B cell (primary cell): ENCODE data around the gene SHROOM2. TPM values are rescaled to one million over a fixed set of nuclear protein-coding genes. Genes with fewer than 3 reads are reported as not detected.

Experiments
- ATAC-seq: fragments of 200-7000 bp; cut with Tn5 transposase; one replicate; pipeline ENCODE4 v1.10.0; 2021; ENCODE audit warnings: low read depth, mild to moderate bottlenecking, moderate number of reproducible peaks, moderate library complexity
- CTCF ChIA-PET: fragments of 350-600 bp; sonication (Branson Sonifier 250); formaldehyde crosslinking; loops from one replicate; lab custom pipeline; 2021; ENCODE audit warnings: antibody characterized with exemption, inconsistent platforms; lab: Charles Lee
- POLR2A ChIA-PET: fragments of 350-600 bp; sonication (Branson Sonifier 250); formaldehyde crosslinking; loops from one replicate; lab custom pipeline; 2021; ENCODE audit warnings: antibody characterized with exemption; lab: Charles Lee
- DNase-seq: peaks from one replicate; pipeline ENCODE4 v3.0.0; 2013
- H2AFZ ChIP-seq: 2 replicates; pipeline ENCODE4 v1.6.1; 2012; ENCODE audit warnings: mild to moderate bottlenecking, low read depth, low read length; ENCODE audit not compliant: insufficient read depth, poor library complexity, severe bottlenecking
- H3K27ac ChIP-seq, 2 donors: 1 replicate in 1 of 2; 2 replicates in 1 of 2; pipeline ENCODE4 v1.5.1; 2012 to 2013; ENCODE audit warnings: low read length in 2 of 2, mild to moderate bottlenecking in 2 of 2, moderate library complexity in 1 of 2
- H3K27me3 ChIP-seq, 4 experiments: fragments of 200-600 bp in 1 of 4; sonication (generic) in 1 of 4; replicated peaks in 1 of 4; 1 replicate in 2 of 4; 2 replicates in 2 of 4; pipeline versions ENCODE4 v1.6.1 to v1.7.0; 2013 to 2016; ENCODE audit warnings: low read length in 3 of 4, mild to moderate bottlenecking in 2 of 4, mixed read lengths in 1 of 4, moderate library complexity in 1 of 4; ENCODE audit not compliant: insufficient read depth in 4 of 4, control insufficient read depth in 3 of 4; ENCODE audit errors: control extremely low read depth in 1 of 4
- H3K36me3 ChIP-seq, 2 experiments: replicated peaks in 1 of 2; 1 replicate in 1 of 2; 2 replicates in 1 of 2; pipeline versions ENCODE4 v1.6.1 to v1.7.1; 2013; ENCODE audit warnings: low read length in 1 of 2; ENCODE audit not compliant: insufficient read depth in 2 of 2, control insufficient read depth in 1 of 2; ENCODE audit errors: control extremely low read depth in 1 of 2, extremely low read depth in 1 of 2
- H3K4me1 ChIP-seq, 2 donors: fragments of 200-600 bp in 1 of 2; sonication (generic) in 1 of 2; 1 replicate in 1 of 2; 2 replicates in 1 of 2; pipeline versions ENCODE4 v1.5.1 to v1.6.1; 2013 to 2017; ENCODE audit warnings: low read length in 2 of 2; ENCODE audit not compliant: control insufficient read depth in 2 of 2, insufficient read depth in 2 of 2
- H3K4me2 ChIP-seq: replicated peaks from 2 replicates; pipeline ENCODE3; 2012; ENCODE audit warnings: mild to moderate bottlenecking, low read depth, low read length; ENCODE audit not compliant: poor library complexity, severe bottlenecking
- H3K4me3 ChIP-seq, 5 experiments: fragments of 200-600 bp in 1 of 5; sonication (generic) in 1 of 5; 1 replicate in 3 of 5; 2 replicates in 2 of 5; pipeline versions ENCODE4 v1.5.1 to v1.7.0; 2011 to 2016; ENCODE audit warnings: low read length in 4 of 5, mild to moderate bottlenecking in 4 of 5, low read depth in 2 of 5, control low read depth in 1 of 5, moderate library complexity in 1 of 5; ENCODE audit not compliant: insufficient read depth in 1 of 5; ENCODE audit errors: control extremely low read depth in 1 of 5, extremely low read depth in 1 of 5
- H3K79me2 ChIP-seq: fragments of 200-600 bp; sonication (generic); one replicate; pipeline ENCODE4 v1.6.0; 2016; ENCODE audit warnings: low read length; ENCODE audit not compliant: control insufficient read depth, insufficient read depth
- H3K9ac ChIP-seq: fragments of 200-600 bp; sonication (generic); 2 replicates; pipeline ENCODE4 v1.6.1; 2017; ENCODE audit warnings: mild to moderate bottlenecking, low read length, moderate library complexity
- H3K9me3 ChIP-seq, 3 donors: one replicate each; pipeline versions ENCODE4 v1.6.1 to v1.7.1; 2013; ENCODE audit warnings: low read length in 2 of 3; ENCODE audit not compliant: control insufficient read depth in 2 of 3, insufficient read depth in 1 of 3; ENCODE audit errors: control extremely low read depth in 1 of 3
- H4K20me1 ChIP-seq: 2 replicates; pipeline ENCODE4 v1.6.0; 2012; ENCODE audit warnings: mild to moderate bottlenecking, low read length; ENCODE audit not compliant: insufficient read depth, control insufficient read depth, poor library complexity, severe bottlenecking
- H3K27ac Mint-ChIP-seq: one replicate; pipeline ENCODE4 v1.8.0; 2021; ENCODE audit warnings: mixed read lengths
- H3K27me3 Mint-ChIP-seq: one replicate; pipeline ENCODE4 v1.8.0; 2021; ENCODE audit warnings: mixed read lengths
- H3K4me1 Mint-ChIP-seq: one replicate; pipeline ENCODE4 v1.8.0; 2021; ENCODE audit warnings: mixed read lengths
- H3K4me3 Mint-ChIP-seq: one replicate; pipeline ENCODE4 v1.8.0; 2021; ENCODE audit warnings: mixed read lengths
- H3K9me3 Mint-ChIP-seq: one replicate; pipeline ENCODE4 v1.8.0; 2022; ENCODE audit warnings: mixed read lengths; ENCODE audit not compliant: insufficient read depth
- CTCF ChIP-seq: fragments of 200-600 bp; IDR thresholded peaks from one replicate; pipeline ENCODE4 v1.8.0; 2022; ENCODE audit warnings: antibody characterized with exemption, mild to moderate bottlenecking
- EZH2 ChIP-seq: IDR thresholded peaks from 2 replicates; pipeline ENCODE4 v1.6.1; 2012; ENCODE audit warnings: borderline replicate concordance, low read depth, mild to moderate bottlenecking, moderate library complexity, low read length; ENCODE audit not compliant: insufficient read depth, poor library complexity, severe bottlenecking
- WGBS: methylation state at CpG from one replicate; pipeline ENCODE4 v1.1.5; 2013; ENCODE audit warnings: missing lambda C conversion rate; ENCODE audit not compliant: insufficient coverage; 5-methylcytosine and 5-hydroxymethylcytosine counted together
- intact Hi-C: fragments of 100-400 bp; cut with micrococcal nuclease; formaldehyde crosslinking; loops from one replicate; pipeline ENCODE4 v1.10.0; 2022
- polyA plus RNA-seq: library from polyadenylated mRNA; depleted of rRNA; stranded (reverse); fragments of >200 nt; gene quantifications from 2 replicates; pipeline ENCODE4 v1.2.3, GENCODE V29; 2012
- total RNA-seq, 2 donors: library from RNA; stranded (reverse); fragments of 120-200 nt in 1 of 2; gene quantifications; 1 replicate in 1 of 2; 2 replicates in 1 of 2; pipeline versions ENCODE4 v1.2.3 to v1.2.4, GENCODE V29; 2013 to 2022

Gene SHROOM2
- total and polyA plus RNA-seq, 2 donors (not counting 1 experiment from before 2014, with no cell fraction given), result not detected

GRCh38 chrX:9921407-9921806, 135.2 kb downstream of the SHROOM2 start:
- peaks cover 3% of the 10 kb centered on the region for H3K27me3 Mint-ChIP-seq
- H3K27ac Mint-ChIP-seq, result no peak overlapping the region
- POLR2A ChIA-PET, result no interaction called here
- H3K27me3 ChIP-seq, result no peaks in the 10 kb centered on the region
- intact Hi-C loops, result no loop called here
- no peaks in the 10 kb centered on the region for H3K4me1 ChIP-seq
- H3K4me3 Mint-ChIP-seq, result no peak overlapping the region
- no peak overlapping the region for H2AFZ ChIP-seq
- H4K20me1 ChIP-seq, result no peaks in the 10 kb centered on the region
- H3K9ac ChIP-seq, result no peak overlapping the region
- no peak for DNase-seq
- CTCF ChIA-PET, result no interaction called here
- H3K9me3 Mint-ChIP-seq, result no peaks in the 10 kb centered on the region
- no peak overlapping the region for H3K4me2 ChIP-seq
- H3K4me1 Mint-ChIP-seq, result no peaks in the 10 kb centered on the region
- H3K4me3 ChIP-seq, result no peak overlapping the region
- no peak overlapping the region for H3K27ac ChIP-seq
- H3K79me2 ChIP-seq, result no peaks in the 10 kb centered on the region
- H3K36me3 ChIP-seq, result no peaks in the 10 kb centered on the region
- no peaks in the 10 kb centered on the region for H3K9me3 ChIP-seq
- WGBS, result 83% methylated on average over 1 of the region's 5 CpGs
- TF ChIP-seq EZH2 (no peak), CTCF (no peak)
- no peak for ATAC-seq

GRCh38 chrX:9923357-9923756, 137.1 kb downstream of the SHROOM2 start:
- H3K9ac ChIP-seq, result no peak overlapping the region
- Mint-ChIP-seq H3K27me3 (no peaks in the 10 kb centered on the region), H3K4me3 (no peak overlapping the region), H3K4me1 (no peaks in the 10 kb centered on the region), H3K9me3 (no peaks in the 10 kb centered on the region), H3K27ac (no peak overlapping the region)
- no peak for TF ChIP-seq EZH2
- no peak for TF ChIP-seq CTCF
- H3K4me2 ChIP-seq, result no peak overlapping the region
- H3K4me1 ChIP-seq, result no peaks in the 10 kb centered on the region
- no peaks in the 10 kb centered on the region for H3K79me2 ChIP-seq
- WGBS, result 80% methylated on average over 1 of the region's 5 CpGs
- H4K20me1 ChIP-seq, result no peaks in the 10 kb centered on the region
- DNase-seq (no peak), ATAC-seq (no peak)
- no peaks in the 10 kb centered on the region for H3K9me3 ChIP-seq
- H3K27me3 ChIP-seq, result no peaks in the 10 kb centered on the region
- intact Hi-C loops, result no loop called here
- no peak overlapping the region for H3K27ac ChIP-seq
- no peak overlapping the region for H2AFZ ChIP-seq
- H3K4me3 ChIP-seq, result no peak overlapping the region
- H3K36me3 ChIP-seq, result no peaks in the 10 kb centered on the region
- CTCF ChIA-PET, result no interaction called here
- POLR2A ChIA-PET, result no interaction called here
